ENCODE measurements around the gene ZBTB20.

The ZBTB20 gene

DNA sequence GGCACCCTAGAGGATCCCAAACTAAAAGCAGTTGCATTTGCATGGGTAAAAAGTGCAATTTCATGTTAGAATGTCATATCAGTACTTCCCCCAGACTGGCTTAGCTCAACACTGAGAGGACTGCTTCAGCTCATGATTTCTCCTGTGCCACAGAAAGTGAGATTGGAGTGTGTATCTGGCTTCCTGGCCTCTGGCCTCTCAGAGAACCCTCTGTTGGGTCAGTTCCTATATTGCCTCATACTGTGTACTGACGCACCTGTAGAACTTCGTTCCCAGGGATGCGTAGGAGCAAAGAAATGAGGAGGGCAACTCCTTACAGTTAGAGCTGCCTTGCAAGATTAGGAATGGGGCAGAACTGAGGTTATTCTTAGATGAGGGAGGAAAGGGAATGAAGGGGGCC, 512.5 kb downstream of the ZBTB20 start:
- in situ Hi-C loops (cut with MboI; ENCODE audit: low pct_unique_long_range_greater_than_20kb, low sequenced_read_pairs) = no loop called here
- no peak for DNase-seq

DNA sequence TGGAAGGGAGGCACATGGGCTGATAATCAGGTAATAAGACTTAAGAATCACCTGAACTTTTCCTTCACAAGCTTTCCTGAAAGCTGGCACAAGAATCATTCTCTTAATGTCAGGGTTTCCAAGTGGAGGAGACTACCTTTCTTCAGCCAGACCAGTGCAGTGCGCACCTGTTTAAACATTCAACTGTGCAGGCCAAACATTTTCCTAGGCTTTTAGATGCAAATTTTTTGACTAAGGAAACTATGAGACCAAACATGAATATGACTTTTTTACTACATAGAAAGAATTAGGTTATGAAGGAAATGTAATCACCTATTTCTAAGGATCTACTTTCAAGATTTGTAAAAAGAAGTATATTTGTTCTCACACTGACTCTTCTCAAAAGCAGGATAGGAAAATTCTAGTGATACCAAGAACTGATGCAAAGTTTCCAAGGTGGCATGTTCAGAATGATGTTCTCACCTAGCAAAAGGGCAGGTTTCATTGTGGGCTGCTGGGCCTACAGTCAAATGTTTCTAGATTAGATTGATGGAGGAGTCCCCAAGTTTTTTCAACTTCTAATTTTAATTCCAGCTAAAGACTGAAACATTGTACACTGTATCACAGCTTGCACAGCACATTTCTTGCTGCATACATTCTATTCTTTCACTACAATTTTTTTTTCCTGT, 514.2 kb downstream of the ZBTB20 start:
- in situ Hi-C loops (cut with MboI; ENCODE audit: low pct_unique_long_range_greater_than_20kb, low sequenced_read_pairs) = no loop called here
- no peak for DNase-seq

GRCh38 chr3:114627770-114628169, 519.3 kb downstream of the ZBTB20 start:
- no peak for DNase-seq
- in situ Hi-C loops (cut with MboI; ENCODE audit: low pct_unique_long_range_greater_than_20kb, low sequenced_read_pairs) = no loop called here

GRCh38 chr3:114626751-114627150, 520.3 kb downstream of the ZBTB20 start:
- no peak for DNase-seq

GRCh38 chr3:114624571-114625181, 522.4 kb downstream of the ZBTB20 start:
- DNase-seq = no peak
- in situ Hi-C loops (cut with MboI; ENCODE audit: low pct_unique_long_range_greater_than_20kb, low sequenced_read_pairs) = no loop called here

More at GRCh38 chr3:114626751-114627150, 520.3 kb downstream of the ZBTB20 start:
- in situ Hi-C loops (cut with MboI; ENCODE audit: low pct_unique_long_range_greater_than_20kb, low sequenced_read_pairs) = no loop called here

GRCh38 chr3:114624047-114624445, 523.0 kb downstream of the ZBTB20 start:
- in situ Hi-C loops (cut with MboI; ENCODE audit: low pct_unique_long_range_greater_than_20kb, low sequenced_read_pairs) = no loop called here
- no peak for DNase-seq

GRCh38 chr3:114623420-114624046, 523.6 kb downstream of the ZBTB20 start:
- no peak for DNase-seq
- in situ Hi-C loops (cut with MboI; ENCODE audit: low pct_unique_long_range_greater_than_20kb, low sequenced_read_pairs) = no loop called here

DNA sequence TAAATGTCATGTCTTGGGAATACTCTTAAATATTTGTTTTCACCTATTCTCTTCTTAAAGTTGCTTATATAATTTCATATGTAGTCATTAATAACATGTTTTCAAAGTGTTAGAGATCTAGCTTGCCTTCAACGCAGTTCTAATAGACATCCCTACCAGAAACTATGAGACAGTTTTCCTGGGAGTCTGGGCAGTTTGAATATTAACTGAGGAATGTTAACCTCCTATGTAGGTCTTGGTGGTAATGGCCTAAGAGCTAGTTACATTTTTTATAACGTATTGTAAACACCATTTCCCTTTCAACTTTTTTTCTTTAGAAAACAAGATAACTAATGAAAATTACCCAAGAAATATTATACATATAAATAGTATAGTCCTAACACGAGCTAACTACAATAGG, 525.1 kb downstream of the ZBTB20 start:
- in situ Hi-C loops (cut with MboI; ENCODE audit: low pct_unique_long_range_greater_than_20kb, low sequenced_read_pairs) = no loop called here
- DNase-seq = no peak

DNA sequence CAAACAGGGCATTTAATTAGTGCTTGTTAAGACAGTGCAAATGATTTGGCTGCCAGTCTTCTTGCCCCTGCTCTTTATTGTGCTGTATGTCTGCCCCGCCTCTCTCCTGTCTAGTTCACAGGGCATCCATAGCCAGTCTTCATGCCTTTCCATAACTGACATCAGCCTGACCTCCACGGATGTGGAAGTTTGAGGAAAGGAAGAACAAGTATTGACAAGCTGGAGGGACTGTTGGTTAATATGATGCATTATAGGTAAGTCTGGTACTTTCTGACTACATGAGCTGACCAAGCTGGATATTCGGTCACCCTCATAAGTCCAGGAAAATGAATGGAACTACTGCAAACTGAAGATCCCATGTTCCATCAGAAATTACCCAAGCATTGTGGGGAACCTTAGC, 527.3 kb downstream of the ZBTB20 start:
- in situ Hi-C loops (cut with MboI; ENCODE audit: low pct_unique_long_range_greater_than_20kb, low sequenced_read_pairs) = no loop called here
- no peak for DNase-seq

DNA sequence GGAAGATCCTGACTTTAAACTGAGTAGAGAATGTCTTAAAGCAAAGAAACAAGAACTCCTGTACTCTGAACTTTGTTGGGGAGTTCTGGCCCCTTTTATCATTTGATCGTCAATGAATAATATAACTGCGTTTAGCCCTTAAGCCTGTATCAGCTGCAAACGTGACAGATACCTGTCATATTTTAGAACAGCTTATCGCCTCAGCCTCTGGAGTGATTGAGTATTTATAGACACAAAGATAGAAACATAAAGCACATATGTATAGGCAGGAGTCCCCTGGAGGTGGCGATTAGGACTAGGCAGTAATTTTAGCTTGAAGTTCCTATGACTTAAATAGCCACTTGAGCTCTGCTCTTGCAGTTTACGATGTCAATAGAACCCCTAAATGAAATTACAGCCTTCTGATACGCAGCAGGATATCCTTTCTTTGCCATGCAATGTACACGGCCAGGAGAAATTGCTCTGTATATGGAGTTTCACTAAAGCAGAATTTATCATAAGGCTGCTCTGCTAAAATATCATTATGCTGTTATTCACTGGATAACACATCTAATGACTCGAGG, 531.5 kb downstream of the ZBTB20 start:
- DNase-seq = no peak
- in situ Hi-C loops (cut with MboI; ENCODE audit: low pct_unique_long_range_greater_than_20kb, low sequenced_read_pairs) = no loop called here

GRCh38 chr3:114609973-114610630, 537.0 kb downstream of the ZBTB20 start:
- no peak for DNase-seq
- in situ Hi-C loops (cut with MboI; ENCODE audit: low pct_unique_long_range_greater_than_20kb, low sequenced_read_pairs) = no loop called here

DNA sequence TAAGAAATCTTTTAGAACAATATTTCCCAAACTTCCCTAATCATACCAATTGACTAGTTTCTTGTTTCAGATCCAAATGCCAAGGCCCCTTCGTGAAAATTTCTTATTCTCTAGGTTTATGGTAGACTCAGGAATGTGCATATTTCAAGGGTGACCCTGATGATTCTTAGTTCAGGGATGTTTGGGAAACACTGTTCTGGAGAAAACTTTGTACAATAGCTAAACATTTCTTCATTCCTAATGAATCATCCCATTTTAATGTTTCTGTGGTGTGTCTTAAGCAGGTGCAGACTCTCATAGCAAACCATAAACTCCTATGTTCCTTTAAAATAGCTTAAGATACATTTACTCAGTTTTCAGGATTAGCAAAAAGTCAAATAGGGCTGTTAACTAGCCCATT, 538.8 kb downstream of the ZBTB20 start:
- in situ Hi-C loops (cut with MboI; ENCODE audit: low pct_unique_long_range_greater_than_20kb, low sequenced_read_pairs) = no loop called here
- no peak for DNase-seq

DNA sequence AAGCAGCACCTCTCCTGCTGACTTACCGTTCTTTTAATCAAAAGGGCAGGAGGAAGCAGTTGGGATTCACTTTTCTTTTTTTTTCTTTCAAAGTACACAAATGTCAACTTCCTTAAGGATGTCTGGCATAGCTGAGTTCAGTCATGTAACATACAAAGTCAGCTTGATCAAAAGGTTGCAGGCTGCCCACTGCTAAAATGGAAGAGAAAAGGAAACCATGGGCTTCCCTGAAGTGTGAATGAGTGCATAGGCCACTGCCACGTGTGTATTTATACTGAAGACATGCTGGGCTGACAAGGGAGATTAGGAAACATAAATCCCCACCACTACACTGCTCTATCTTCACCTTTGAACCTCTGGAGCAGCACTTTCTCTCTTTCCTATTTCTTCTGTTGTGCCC, 540.8 kb downstream of the ZBTB20 start:
- in situ Hi-C loops (cut with MboI; ENCODE audit: low pct_unique_long_range_greater_than_20kb, low sequenced_read_pairs) = no loop called here
- DNase-seq = no peak

- in situ Hi-C loops (cut with MboI; ENCODE audit: low pct_unique_long_range_greater_than_20kb, low sequenced_read_pairs) = no loop called here
- DNase-seq = no peak
Measured at GRCh38 chr3:114600571-114600970, 546.5 kb downstream of the ZBTB20 start.

DNA sequence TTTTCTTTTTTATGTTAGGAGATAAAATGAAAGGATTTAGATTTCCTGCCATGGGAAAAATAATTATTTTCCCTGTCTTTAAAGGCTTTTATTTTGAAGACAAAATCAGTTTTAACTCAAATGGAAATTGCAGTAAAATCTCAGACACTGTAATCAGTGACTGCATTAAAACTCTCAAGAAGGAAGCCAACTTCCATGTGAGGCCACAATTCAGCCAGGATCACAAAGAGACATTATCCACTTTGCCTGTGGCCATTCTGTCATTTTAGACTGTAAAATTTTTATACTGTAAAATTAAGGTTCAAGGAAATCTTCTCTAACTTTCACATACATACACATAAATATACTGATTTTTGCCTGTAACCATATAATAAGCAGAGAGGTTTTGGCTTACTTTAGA, 549.2 kb downstream of the ZBTB20 start:
- no peak for DNase-seq
- in situ Hi-C loops (cut with MboI; ENCODE audit: low pct_unique_long_range_greater_than_20kb, low sequenced_read_pairs) = no loop called here

DNA sequence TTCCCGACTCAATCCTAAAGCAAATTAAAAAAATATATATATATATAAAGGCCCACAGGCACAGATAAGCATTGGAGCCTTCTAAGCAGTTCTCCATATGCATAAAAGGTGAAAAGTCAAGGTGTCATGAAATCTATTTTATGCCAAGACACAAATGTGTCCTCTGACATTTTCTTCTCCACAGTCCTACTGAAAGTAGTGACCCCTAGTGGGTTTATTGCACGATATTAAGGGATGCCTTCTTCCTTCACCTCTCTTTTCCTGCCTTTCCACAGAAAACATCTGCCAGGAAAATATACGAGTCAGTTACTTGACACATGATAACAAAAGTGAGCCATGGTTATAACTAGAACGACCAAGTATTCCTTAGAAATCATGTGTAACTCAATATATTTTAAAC, 550.1 kb downstream of the ZBTB20 start:
- DNase-seq = no peak
- in situ Hi-C loops (cut with MboI; ENCODE audit: low pct_unique_long_range_greater_than_20kb, low sequenced_read_pairs) = no loop called here

- in situ Hi-C loops (cut with MboI; ENCODE audit: low pct_unique_long_range_greater_than_20kb, low sequenced_read_pairs) = no loop called here
- no peak for DNase-seq
Measured at GRCh38 chr3:114596147-114596546, 550.9 kb downstream of the ZBTB20 start.

- in situ Hi-C loops (cut with MboI; ENCODE audit: low pct_unique_long_range_greater_than_20kb, low sequenced_read_pairs) = no loop called here
- DNase-seq = no peak
Measured at GRCh38 chr3:114595522-114596028, 551.5 kb downstream of the ZBTB20 start.

DNA sequence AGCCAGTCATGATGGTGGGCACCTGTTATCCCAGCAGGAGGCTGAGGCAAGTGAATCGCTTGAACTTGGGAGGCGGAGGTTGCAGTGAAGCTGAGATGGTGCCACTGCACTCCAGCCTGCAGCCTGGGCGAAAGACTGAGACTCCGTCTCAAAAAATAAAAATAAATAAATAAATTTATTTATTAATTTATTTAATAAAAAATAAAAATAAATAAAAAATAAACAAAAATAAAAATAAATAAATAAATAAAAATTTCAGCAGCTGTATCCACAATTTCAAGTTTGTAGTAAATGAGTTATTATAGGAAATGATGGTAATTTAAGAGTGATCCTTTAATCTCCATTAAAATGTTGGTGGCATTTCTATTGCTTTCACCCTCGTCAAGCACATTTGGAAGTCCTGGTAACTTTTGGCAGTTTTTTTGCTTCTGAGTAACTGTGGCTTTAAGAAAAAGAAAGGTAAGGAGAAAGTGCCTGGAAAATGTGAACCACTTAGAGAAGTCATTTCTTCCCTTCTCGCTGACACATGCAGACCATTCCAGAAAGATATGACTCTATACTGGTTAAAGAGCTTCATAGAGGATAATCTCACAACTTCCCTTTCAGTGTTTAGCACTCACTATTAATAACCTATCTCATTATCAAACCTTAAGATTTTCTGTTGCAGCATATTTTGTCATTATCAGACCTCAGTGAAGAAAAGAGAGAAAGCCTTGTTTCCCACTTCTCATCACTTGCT, 556.6 kb downstream of the ZBTB20 start:
- DNase-seq = no peak
- in situ Hi-C loops (cut with MboI; ENCODE audit: low pct_unique_long_range_greater_than_20kb, low sequenced_read_pairs) = no loop called here
